GM12875 (cell line): ENCODE results near the gene DGCR2.
"Not testable (repeated sequence)": the region's sequence is repeated elsewhere in the genome, so short reads cannot be mapped to it uniquely, and the experiment has no call there.

Experiments
- H3K4me3 ChIP-seq: one replicate; pipeline ENCODE4 v1.5.1; 2011; ENCODE audit warnings: low read depth, low read length, control low read depth
- CTCF ChIP-seq: IDR thresholded peaks from 2 replicates; pipeline ENCODE4 v1.5.1; 2011; ENCODE audit warnings: low read depth, mild to moderate bottlenecking, control low read depth, inconsistent platforms, low read length, moderate library complexity, borderline replicate concordance; ENCODE audit not compliant: insufficient read depth

DGCR2 gene

GRCh38 chr22:19035474-19036228, 86.6 kb downstream of the DGCR2 start:
- TF ChIP-seq CTCF = no peak; the same call in 1 of the 2 replicates

GRCh38 chr22:19035126-19035473, 87.1 kb downstream of the DGCR2 start:
- H3K4me3 ChIP-seq = not testable (repeated sequence)

More at GRCh38 chr22:19035474-19036228, 86.6 kb downstream of the DGCR2 start:
- H3K4me3 ChIP-seq = no peak overlapping the region

GRCh38 chr22:19034724-19035120, 87.5 kb downstream of the DGCR2 start:
- H3K4me3 ChIP-seq = not testable (repeated sequence)

- H3K4me3 ChIP-seq = not testable (repeated sequence)
These were observed 88.0 kb downstream of the DGCR2 start for GRCh38 chr22:19034031-19034723.

- H3K4me3 ChIP-seq = not testable (repeated sequence)
These were observed 88.7 kb downstream of the DGCR2 start for GRCh38 chr22:19033568-19033905.

- not testable (repeated sequence) for H3K4me3 ChIP-seq
These were observed 89.2 kb downstream of the DGCR2 start for GRCh38 chr22:19032898-19033567.

- H3K4me3 ChIP-seq = not testable (repeated sequence)
These were observed 89.9 kb downstream of the DGCR2 start for GRCh38 chr22:19032156-19032785.

- H3K4me3 ChIP-seq = not testable (repeated sequence)
These were observed 91.3 kb downstream of the DGCR2 start for GRCh38 chr22:19030889-19031252.

- not testable (repeated sequence) for H3K4me3 ChIP-seq
These were observed 91.9 kb downstream of the DGCR2 start for GRCh38 chr22:19030226-19030888.

GRCh38 chr22:19029113-19030103, 92.8 kb downstream of the DGCR2 start:
- H3K4me3 ChIP-seq = not testable (repeated sequence)

- not testable (repeated sequence) for H3K4me3 ChIP-seq
These were observed 94.2 kb downstream of the DGCR2 start for GRCh38 chr22:19028060-19028455.

GRCh38 chr22:19027371-19028059, 94.7 kb downstream of the DGCR2 start:
- H3K4me3 ChIP-seq = not testable (repeated sequence)

GRCh38 chr22:19026080-19026479, 96.1 kb downstream of the DGCR2 start:
- H3K4me3 ChIP-seq = not testable (repeated sequence)

- H3K4me3 ChIP-seq = not testable (repeated sequence)
These were observed 97.2 kb downstream of the DGCR2 start for GRCh38 chr22:19024956-19025489.

- not testable (repeated sequence) for H3K4me3 ChIP-seq
These were observed 98.3 kb downstream of the DGCR2 start for GRCh38 chr22:19023931-19024330.
